ENCODE data around the gene TP63. TPM values are rescaled to one million over a fixed set of nuclear protein-coding genes. Genes with fewer than 3 reads are reported as not detected.

TP63 gene
- polyA plus RNA-seq, 2 of the 4 experiments (the other 2 are of a cell fraction) = 1.5 to 5.4 TPM

DNA sequence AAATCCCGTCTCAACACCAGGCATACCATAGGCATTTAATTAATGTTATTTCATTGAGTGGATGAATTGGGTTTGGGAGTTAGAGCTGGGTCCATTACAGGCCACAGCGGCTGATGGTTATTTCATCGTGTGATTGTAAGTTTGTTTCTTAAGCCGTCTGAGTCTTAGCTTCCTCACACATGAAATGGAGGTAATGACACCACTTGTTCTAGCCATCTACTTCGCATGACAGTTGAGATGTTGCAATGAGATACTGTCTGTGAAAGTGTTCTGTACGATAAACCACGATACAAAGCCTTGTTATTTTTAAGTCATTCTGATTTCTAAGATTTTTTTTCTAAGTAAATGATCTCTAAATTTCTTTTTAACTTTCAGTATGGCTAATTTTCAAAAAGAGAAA, 8.6 kb upstream of the TP63 start:
- FAIRE-seq = no peak
- POLR2A ChIA-PET = no interaction called here

GRCh38 chr3:189624130-189624529, 7.1 kb upstream of the TP63 start:
- ChIA-PET CTCF (no interaction called here), POLR2A (no interaction called here)
- no peak overlapping the region for H3K27ac ChIP-seq
- ATAC-seq (no peak), DNase-seq (ENCODE audit: low read depth in 1 of 2, low spot score in 1 of 2) (no peak), FAIRE-seq (no peak)
- no peak overlapping the region for H3K4me3 ChIP-seq
- 69% methylated on average over 1 of the region's 1 CpG for WGBS (ENCODE audit: missing lambda C conversion rate)
- H3K9me3 ChIP-seq = no peaks in the 10 kb centered on the region
- no peaks in the 10 kb centered on the region for H3K4me1 ChIP-seq
- no peak for TF ChIP-seq RAD21 (conservative IDR thresholded peaks at IDR 0.05 in 1 of 2, IDR thresholded peaks at IDR 0.05 in 1 of 2)
- no peak for TF ChIP-seq HMGXB4 (CRISPR knock-in tag; IDR thresholded peaks at IDR 0.05; ENCODE audit: borderline replicate concordance)
- no peak for TF ChIP-seq MYC (IDR thresholded peaks at IDR 0.05; ENCODE audit: borderline replicate concordance, low read length)
- TF ChIP-seq POLR2AphosphoS2 (conservative IDR thresholded peaks at IDR 0.05; ENCODE audit: low read length) = no peak
- no peak for TF ChIP-seq JUNB (IDR thresholded peaks at IDR 0.05)
- no peak for TF ChIP-seq CEBPB (IDR thresholded peaks at IDR 0.05)
- TF ChIP-seq ZFP36 (IDR thresholded peaks at IDR 0.05; ENCODE audit: borderline replicate concordance, partially characterized antibody) = no peak
- TF ChIP-seq EHMT2 (IDR thresholded peaks at IDR 0.05; ENCODE audit: low read depth) = no peak
- TF ChIP-seq, protein P1, sequence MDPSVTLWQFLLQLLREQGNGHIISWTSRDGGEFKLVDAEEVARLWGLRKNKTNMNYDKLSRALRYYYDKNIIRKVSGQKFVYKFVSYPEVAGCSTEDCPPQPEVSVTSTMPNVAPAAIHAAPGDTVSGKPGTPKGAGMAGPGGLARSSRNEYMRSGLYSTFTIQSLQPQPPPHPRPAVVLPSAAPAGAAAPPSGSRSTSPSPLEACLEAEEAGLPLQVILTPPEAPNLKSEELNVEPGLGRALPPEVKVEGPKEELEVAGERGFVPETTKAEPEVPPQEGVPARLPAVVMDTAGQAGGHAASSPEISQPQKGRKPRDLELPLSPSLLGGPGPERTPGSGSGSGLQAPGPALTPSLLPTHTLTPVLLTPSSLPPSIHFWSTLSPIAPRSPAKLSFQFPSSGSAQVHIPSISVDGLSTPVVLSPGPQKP (IDR thresholded peaks at IDR 0.05; ENCODE audit: low read depth, low read length) = no peak
- no peak for TF ChIP-seq REST (IDR thresholded peaks at IDR 0.05)
- TF ChIP-seq TP53 (CRISPR knock-in tag; IDR thresholded peaks at IDR 0.05) = no peak
- TF ChIP-seq RFX5 (IDR thresholded peaks at IDR 0.05) = no peak
- no peak for TF ChIP-seq HOXA7 (CRISPR knock-in tag; IDR thresholded peaks at IDR 0.05)
- TF ChIP-seq MAZ (IDR thresholded peaks at IDR 0.05; ENCODE audit: borderline replicate concordance, low read depth, low read length) = no peak
- no peak for TF ChIP-seq KDM5A (IDR thresholded peaks at IDR 0.05)
- TF ChIP-seq HES2 (IDR thresholded peaks at IDR 0.05) = no peak
- no peak for TF ChIP-seq CHD2 (IDR thresholded peaks at IDR 0.05; ENCODE audit: low read length, partially characterized antibody)
- TF ChIP-seq PHF8 (IDR thresholded peaks at IDR 0.05; ENCODE audit: borderline replicate concordance, low read depth) = no peak
- no peak for TF ChIP-seq KDM1A (IDR thresholded peaks at IDR 0.05; ENCODE audit: low read depth)
- no peak for TF ChIP-seq NFE2L2 (conservative IDR thresholded peaks at IDR 0.05; ENCODE audit: low read length)
- no peak overlapping the region for H3K4me2 ChIP-seq

More for the DNA sequence above, 8.6 kb upstream of the TP63 start:
- TF ChIP-seq HDAC2 (IDR thresholded peaks at IDR 0.05) (no peak), RFX5 (IDR thresholded peaks at IDR 0.05) (no peak), CHD2 (IDR thresholded peaks at IDR 0.05; ENCODE audit: low read length, partially characterized antibody) (no peak), ZNF302 (CRISPR knock-in tag; IDR thresholded peaks at IDR 0.05) (no peak), POLR2AphosphoS2 (conservative IDR thresholded peaks at IDR 0.05; ENCODE audit: low read length) (no peak), REST (IDR thresholded peaks at IDR 0.05) (no peak), BHLHE40 (IDR thresholded peaks at IDR 0.05; ENCODE audit: low read depth, low read length) (no peak)
- Histone ChIP-seq H3K4me3 (no peak overlapping the region), H3K27ac (no peak overlapping the region), H3K4me2 (no peak overlapping the region), H3K9me3 (no peaks in the 10 kb centered on the region), H3K4me1 (no peaks in the 10 kb centered on the region)
- CTCF ChIA-PET = interaction anchor here (0.9 kb wide), 1 partner anchor 326 kb away, joined by 3 read pairs; no protein-coding TSS in a partner anchor
- ATAC-seq (no peak), DNase-seq (ENCODE audit: low read depth in 1 of 2, low spot score in 1 of 2) (no peak)
- 85% methylated on average over 7 of the region's 7 CpGs for WGBS (ENCODE audit: missing lambda C conversion rate)

Measured in A549 (cell line).